LHCN-M2 (cell line): ENCODE results near the gene ZDHHC14. TPM values are rescaled to one million over a fixed set of nuclear protein-coding genes. Genes with fewer than 3 reads are reported as not detected.

ENCODE experiments used
- DNase-seq: peaks from one replicate; pipeline ENCODE4 v3.0.0-alpha.2; 2012; ENCODE audit warnings: low read depth
- total RNA-seq: library from RNA; depleted of rRNA; stranded (reverse); fragments of >200 nt; gene quantifications from 2 replicates; pipeline ENCODE4 v1.2.3, GENCODE V29; 2014

The ZDHHC14 gene
- total RNA-seq, 1 experiment from 2014 or later, result 2.2 TPM

DNA sequence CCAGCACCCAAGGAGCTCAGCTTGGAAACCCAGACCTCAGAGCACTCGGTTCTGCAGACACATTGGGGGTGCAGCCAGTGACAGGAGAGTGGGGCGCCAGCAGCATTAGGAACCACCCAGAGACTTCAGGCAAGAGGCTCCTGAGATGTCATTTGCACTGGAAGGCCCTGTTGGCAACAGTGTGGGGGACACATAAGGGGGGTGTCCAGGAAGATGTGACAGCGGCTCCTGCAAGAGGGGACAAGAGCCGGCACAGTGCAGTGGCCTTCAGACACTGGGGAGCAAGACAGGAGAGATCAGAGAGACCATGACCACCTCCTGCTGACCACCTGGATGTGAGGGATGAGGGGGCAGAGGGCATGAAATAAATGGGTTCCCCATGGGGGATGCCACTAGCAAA lies 235.0 kb downstream of the ZDHHC14 start:
- DNase-seq, result no peak

DNA sequence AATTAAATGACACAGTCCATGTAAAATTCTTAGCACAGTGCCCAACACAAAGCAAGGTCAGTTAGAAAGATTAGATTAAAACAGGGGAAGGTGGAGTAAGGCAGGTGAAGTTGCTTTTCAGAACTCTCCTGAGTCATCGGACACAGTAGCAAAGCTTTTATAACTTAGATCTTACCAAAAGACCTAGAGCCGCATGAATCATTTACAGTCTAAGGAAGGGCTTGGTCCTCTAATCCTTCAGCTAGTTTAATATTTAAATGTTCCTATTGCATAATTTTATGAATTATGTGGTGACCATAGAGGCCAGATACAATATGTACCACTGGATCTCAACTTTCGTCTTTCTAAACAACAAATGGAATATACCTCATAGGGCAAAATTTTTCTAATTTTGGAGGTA lies 240.0 kb downstream of the ZDHHC14 start:
- no peak for DNase-seq

DNA sequence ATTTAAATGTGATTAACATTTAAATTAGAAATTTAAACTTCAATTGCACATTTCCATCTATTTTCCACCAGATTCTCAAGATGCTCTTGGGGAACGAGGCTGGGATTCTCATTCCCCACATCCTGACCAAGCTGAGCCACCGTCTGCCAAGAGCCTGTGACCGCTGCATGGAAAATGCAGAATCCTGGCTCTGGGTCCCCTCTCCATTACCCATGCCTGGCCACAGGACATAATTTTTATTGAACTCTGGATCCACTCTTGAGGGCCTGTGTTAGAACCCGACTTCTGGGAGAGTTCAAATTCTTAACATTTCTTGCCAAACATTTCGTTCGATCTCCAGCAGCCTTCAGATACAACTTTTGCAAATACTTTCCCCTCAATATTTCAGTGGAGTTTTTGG lies 240.4 kb downstream of the ZDHHC14 start:
- no peak for DNase-seq

GRCh38 chr6:157622427-157622826 lies 241.4 kb downstream of the ZDHHC14 start:
- DNase-seq, result no peak

DNA sequence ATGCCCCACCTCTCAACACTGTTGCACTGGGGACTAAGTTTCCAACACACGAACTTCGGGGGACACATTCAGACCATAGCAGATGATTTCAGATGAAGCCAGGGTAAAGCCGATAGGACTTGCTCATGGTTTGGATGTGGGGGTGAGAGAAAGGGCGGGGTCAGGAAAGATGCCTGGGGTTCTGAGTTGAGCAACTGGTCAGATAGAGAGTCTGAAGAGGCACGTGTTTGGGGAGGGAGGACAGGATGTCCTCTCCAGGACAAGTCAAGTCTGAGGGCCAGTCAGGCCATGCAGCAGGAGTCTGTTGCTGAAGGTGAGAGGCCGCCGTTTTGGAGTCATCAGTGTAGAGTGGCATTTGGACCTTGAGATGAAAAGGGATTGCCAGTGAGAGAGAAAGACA lies 244.1 kb downstream of the ZDHHC14 start:
- no peak for DNase-seq

- peak; percentile 36 for DNase-seq
These were observed 244.8 kb downstream of the ZDHHC14 start for GRCh38 chr6:157625764-157626163.

GRCh38 chr6:157627195-157627966 lies 246.4 kb downstream of the ZDHHC14 start:
- DNase-seq, result no peak

GRCh38 chr6:157628463-157628862 lies 247.5 kb downstream of the ZDHHC14 start:
- no peak for DNase-seq

DNA sequence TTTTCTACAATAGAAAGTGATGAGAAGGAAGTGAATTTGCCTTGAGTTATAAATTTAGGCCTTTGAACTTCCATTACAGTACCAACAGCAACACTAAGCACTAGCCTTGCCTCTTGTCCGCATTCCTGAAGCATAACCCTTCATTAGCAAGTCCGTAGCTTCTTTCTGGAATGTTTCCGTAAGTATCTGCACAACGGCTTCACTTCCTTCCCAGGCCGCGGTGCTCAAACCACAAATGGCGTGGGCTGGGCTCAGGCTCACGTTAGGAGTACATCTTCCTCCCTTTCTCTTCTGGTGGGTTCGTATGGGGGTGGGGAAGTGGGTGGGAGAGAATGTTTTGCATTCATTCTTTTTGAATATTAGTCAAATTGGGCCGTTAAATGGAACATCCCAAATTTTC lies 248.2 kb downstream of the ZDHHC14 start:
- no peak for DNase-seq

DNA sequence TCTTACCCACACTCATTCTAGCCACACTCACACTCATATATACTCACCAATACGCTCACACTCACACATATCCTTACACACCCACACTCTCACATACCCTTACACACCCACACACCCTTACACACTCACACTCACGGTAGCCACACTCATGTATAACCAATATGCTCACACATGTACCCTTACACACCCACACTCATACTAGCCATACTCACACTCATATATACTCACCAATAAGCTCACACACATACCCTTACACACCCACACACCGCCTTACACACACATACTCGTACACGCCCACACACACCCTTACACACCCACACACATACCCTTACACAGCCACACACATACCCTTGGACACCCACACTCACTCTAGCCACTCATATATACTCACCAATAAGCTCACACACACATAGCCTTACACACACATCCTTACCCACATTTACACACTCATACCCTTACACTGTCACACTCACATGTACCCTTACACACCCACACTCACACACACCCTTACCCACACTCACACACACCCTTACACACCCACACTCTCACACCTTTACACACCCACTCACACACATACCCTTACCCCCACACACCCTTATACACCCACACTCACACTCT lies 249.6 kb downstream of the ZDHHC14 start:
- no peak for DNase-seq

DNA sequence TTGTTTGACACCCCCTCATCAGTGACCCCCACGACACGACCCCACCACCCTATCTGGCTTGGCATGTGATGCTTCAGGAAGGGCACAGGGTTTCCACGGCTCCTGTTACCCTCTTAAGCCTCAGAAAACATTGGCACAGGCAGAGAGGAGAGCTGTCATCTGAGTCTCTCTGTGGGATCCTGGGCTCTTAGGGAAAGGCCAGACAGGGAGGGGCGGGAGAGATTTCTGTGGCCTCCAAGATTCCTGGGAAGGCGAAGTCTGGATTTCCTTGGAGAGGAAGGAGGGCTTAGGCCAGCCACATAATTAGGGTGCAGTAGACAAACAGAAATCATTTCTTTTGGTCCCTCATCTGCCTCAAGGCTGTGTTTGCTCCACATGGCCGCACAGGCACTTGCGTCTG lies 250.4 kb downstream of the ZDHHC14 start:
- no peak for DNase-seq

- DNase-seq, result no peak
These were observed 251.0 kb downstream of the ZDHHC14 start for GRCh38 chr6:157631838-157632614.

DNA sequence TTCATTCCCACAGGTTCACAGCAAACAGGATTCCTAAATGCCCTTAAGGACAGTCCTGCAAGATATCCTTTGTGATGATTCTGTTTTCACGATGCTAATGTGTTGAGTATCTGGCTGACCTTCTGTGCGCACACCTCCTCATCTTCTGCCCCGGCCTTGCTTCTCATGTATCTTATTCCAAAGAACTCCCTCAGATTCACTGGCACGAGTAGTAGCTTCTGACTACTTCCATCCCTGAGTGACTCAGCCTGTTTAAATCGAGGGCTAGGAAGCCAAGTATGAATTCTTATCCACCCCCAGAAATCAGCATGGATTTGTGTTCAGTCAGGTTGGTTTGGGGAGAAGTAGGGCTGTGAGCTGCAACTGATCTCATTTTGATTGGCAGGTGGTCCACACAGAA lies 251.8 kb downstream of the ZDHHC14 start:
- DNase-seq, result no peak

DNA sequence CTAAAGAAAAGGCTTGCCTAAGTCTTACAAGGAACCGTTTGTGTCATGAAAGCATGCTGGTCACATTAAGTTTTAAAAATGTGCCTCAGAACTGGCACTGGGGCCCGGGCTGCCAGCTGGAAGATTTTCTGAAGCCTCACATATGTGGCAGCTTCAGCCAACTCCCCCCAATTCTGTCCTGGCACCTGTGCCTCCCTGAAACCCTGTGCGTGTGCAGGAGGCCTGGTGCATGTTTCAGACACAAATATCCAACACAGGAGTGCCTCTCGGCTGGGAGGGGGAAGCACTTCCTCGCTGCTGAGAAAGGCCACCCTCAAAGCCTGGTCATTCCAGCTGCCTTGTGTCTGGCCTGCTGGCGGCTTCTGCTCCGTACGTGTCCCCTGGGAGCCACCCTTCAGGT lies 253.6 kb downstream of the ZDHHC14 start:
- no peak for DNase-seq

DNA sequence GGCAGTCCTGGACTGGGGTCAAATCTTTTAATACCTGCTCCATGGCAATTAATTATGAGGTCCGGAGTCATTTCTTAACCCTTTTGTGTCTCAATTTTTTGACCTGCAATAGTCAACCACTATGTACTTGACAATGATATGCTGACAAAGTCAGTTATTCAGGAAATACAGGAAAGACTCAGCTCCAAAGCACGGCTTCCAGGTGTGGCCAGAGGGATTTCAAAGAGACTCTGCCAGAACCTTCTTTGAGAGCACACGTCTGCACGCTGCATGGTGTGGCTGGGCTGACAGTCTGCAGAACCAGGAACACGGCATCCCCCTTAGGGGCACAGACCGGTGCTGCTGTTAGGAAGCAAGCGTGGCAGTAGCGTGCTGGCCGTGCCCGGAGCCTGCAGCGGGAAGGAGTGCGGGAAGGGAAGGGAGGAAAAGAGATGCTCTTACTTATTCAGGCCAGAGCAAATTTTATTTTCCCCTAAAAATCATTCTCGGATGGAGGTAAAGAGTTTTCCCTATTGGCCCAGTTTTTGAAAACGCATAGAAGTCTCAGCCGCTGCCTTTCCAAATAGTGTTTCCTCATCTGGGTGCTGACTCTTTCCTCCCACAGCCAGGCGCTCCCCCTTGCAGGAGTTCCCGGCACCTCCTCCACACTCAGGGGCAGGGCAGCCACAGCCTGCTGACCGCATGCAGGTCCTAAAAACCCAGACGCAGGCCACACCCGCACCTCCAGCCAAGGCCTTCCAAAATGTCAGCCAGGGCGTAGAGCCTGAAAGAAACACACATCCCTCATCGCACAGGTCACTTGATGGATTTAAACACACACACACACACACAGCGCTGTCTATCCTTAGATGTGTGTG lies 254.6 kb downstream of the ZDHHC14 start:
- no peak for DNase-seq

DNA sequence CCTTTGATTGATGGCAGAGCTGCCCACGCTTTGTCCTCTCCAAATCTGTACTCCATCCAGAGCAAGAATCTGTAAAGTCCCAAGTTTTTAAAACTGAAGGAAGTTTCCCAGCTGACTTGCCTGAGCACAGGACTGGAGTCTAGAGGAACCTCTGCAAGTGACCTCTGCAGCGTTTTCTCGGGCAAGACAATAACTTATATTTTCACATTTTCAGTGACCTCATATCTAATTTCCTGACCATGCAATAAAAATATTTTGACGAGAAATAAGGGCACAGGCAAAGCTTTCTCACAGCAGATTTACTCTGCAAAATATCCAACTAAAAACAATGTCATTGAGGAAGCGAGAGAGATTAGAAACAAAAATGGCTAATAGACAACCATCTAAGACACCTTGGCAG lies 256.5 kb downstream of the ZDHHC14 start:
- DNase-seq, result no peak

- no peak for DNase-seq
These were observed 257.1 kb downstream of the ZDHHC14 start for GRCh38 chr6:157637941-157638662.

GRCh38 chr6:157638779-157639178 lies 257.8 kb downstream of the ZDHHC14 start:
- no peak for DNase-seq

DNA sequence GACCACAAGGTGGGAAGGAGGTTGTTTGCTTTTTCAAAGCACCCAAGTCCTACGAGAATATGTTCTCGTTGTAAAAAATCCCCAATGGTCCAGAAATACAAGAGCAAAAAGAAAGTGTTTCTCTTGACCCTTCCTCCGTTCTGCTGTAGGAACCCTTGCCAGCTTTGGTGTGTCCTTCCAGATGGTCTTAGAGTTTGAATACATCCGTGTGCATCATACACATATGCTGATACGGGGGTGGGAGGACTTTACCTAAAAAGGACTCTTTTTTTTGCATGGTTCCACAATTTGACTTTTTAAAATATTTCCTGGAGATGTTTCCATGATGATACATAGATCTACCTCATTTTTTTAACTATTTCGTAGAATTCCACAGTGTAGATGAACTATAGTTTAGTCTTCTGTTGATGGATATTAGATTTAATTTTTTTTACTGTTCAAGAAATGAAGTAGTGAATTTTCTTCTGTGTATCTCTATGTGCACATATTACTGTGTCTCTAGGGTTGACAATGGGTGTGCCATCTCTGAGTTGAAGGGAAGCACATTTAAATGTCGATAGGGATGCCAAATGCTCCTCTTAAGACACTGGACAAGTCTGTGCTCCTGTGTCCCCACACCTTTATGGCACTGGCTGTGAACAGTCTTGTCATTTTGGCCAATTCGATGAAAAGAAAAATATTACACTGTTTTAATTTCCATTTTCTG lies 259.9 kb downstream of the ZDHHC14 start:
- no peak for DNase-seq

DNA sequence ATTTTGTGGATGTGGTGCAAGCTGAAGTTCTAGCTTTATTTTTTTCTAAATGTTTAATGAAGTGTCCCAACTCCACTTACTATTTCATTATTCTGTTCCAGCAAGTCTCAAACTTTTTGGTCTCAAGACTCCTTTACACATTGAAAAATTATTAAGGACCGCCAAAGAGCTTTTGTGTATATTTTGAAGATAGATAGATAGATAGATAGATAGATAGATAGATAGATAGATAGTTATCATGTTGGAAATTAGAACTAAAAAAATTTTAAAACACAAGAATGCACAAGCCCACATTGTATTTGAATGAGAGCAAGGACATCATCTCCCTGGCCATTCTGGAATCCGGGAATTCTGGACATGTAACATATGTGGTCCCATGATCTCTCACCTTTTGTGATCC lies 260.8 kb downstream of the ZDHHC14 start:
- DNase-seq, result no peak
